NCI-H2196 treated with DMSO at 0.1 percent for 48 hours (cell line): ENCODE data around the gene ALG9.

Experiments
- DNase-seq: peaks from one replicate; lab custom pipeline; 2025; ENCODE audit not compliant: unreplicated experiment; lab: John Stamatoyannopoulos, UW

ALG9 gene

DNA sequence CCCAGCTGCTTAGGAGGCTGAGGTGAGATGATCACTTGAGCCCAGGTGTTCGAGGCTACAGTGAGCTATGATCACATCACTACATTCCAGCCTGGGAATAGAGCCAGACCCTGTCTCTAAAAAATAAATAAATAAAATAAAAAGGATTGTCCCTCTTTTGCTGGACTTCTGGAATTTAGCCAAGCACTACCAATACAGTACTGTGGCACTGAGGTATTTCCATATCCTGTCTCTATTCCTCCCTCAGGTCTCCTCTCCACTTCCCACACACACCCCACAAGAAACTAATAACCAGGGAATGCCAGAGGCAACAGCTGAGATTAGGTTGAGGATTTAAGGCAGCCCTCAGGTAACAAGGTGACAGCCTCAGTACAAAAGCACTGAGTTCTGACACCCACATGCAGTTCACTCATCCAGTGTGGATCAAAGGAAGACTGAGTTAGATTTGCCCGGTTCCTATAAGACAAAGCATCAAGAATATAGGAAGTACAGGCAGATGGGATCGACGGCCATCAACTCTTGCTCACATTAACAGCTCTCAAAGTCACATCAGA is 100.7 kb downstream of the ALG9 start:
- DNase-seq: peak; percentile 37

GRCh38 chr11:111766834-111767142 is 104.6 kb downstream of the ALG9 start:
- DNase-seq: no peak

- peak; percentile 59 for DNase-seq
These were observed 105.2 kb downstream of the ALG9 start, which contains the start of gene PPP2R1B for GRCh38 chr11:111765984-111766833. Gene PPP2R1B (minus strand): TSS chr11:111766389. CDS start chr11:111766361, 28 bp downstream.

DNA sequence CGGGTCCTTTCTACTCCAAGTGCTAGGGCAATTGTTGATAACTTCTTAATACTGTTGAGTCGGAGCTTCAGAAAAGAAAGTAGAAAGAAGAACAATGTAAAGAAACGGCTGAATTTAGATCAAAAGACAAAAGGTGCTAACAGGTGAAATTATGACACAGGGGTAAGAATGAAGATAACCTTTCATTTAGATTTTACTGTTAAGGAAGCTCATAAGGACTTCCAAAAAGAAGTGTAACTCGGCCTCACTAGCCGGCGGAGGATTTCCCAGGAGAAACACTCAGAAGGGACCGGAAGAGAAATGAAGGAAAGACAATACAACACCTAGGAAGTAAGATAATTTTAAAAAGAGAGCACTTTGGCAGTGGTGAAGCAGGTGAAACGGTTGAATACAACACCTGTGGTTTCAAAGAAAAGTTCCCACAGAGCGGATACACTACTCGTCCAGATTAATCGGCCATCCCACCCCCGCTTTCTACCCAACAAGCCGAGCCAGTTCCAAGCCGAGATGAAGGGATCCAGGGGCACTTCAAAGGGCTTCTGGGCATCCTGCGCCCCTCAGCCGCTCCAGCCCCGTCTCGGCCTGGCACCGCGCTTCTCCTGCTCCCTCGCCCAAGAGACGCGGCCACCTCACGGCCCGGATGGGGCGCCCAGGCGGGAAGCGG is 105.9 kb downstream of the ALG9 start:
- no peak for DNase-seq

GRCh38 chr11:111764621-111765020 is 106.8 kb downstream of the ALG9 start:
- DNase-seq: no peak

DNA sequence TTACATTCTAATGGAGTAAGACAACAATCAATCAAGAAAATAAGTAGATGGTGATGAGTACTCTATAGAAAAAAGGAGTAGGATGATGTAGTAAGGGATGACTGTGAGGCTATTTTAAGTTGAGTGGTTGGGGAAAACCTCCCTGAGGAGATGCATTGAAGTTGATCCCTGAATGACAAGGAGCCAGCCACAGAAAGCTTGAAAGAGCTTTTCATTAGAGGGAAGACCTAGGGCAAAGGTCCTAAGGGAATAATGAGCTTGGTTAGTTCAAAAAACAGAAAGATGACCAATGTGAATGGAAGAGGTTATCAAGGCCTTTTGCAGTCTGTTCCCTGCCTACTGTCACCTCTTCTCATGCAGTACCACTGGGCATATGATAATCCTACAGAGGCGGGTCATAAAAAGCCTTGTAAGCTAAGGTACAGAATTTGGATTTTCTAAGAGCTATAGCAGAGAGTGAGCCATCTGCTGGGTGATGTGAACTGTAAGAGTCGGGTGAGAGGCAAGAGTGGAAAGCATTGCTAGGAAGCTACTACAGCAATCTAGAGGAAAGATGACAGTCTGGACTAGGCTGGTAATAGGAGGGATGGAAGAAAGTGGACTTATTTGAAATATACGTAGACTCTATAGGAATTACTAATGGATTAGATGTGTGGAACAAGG is 108.3 kb downstream of the ALG9 start:
- no peak for DNase-seq

- no peak for DNase-seq
These were observed 108.9 kb downstream of the ALG9 start for GRCh38 chr11:111762526-111762925.

DNA sequence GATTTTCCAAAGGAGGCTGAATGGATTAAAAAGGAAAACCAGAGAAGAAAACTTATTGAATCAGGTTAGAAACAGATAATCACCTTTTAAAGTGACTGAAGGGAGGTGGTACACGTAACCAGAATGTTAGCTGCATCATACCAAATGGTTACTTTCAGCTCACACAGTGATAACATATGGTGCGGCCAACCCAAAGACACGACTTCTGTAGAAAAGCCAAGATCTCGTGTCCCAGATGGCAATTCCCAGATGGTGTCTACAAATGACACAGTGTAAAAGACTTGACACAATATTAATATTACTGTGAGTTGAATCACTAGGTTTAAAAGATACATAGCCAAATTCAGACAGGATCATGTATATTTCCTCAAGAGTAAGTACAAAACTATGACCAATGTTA is 110.3 kb downstream of the ALG9 start:
- DNase-seq: no peak

- no peak for DNase-seq
These were observed 111.5 kb downstream of the ALG9 start for GRCh38 chr11:111759778-111760407.

DNA sequence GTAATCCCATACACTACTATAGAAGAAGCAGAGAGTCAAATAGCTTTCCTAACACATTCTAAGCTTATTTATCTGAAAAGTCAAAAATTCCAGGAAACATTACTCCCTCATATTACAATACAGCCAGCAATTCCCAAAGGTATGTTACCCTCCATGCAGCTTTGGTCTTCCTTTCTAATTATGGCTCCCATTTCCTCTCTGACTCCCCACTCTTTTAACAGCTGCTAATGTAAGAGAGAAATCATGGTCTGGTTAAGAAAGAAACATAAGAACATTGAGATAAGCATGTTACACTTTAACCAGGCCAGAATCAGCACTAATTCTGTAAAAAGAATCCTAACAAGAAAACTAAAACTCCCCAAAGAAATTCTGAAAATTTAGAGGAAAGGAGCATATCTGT is 112.0 kb downstream of the ALG9 start:
- no peak for DNase-seq

DNA sequence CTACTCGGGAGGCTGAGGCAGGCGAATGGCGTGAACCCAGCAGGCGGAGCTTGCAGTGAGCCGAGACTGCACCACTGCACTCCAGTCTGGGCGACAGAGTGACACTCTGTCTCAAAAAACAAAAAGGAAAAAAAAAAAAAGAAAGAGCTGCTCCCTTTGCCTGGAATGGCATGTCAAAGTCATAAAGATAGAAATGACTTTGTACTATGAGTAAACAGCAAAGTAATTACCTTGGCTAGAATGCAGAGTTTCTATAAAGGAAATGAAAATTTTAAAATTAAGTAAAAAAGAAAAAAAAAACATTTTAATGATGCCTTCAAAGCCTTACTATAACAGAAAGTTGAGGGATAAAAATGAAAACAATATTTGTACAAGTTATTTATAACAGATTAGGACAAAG is 115.3 kb downstream of the ALG9 start:
- no peak for DNase-seq

DNA sequence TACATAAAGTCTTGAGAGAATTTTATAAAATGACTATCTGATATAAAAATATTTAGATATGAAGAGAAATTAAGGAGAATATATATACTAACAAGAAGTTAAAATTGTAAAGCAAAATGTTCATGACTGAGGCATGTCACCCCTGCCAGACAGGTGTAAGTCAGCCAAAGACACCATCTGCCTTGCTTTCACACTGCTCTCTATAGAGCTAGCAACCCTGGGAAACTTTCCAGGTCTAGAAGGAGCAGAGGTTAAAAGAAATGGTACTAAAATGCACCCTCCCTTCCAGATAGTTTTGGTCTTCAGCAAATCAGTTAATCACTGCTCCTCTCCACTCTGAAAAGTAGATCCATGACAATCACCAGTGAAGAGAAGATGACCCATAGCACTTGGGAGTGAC is 121.7 kb downstream of the ALG9 start:
- no peak for DNase-seq

GRCh38 chr11:111748035-111748804 is 123.2 kb downstream of the ALG9 start:
- no peak for DNase-seq

GRCh38 chr11:111745719-111746504 is 125.5 kb downstream of the ALG9 start:
- DNase-seq: no peak

DNA sequence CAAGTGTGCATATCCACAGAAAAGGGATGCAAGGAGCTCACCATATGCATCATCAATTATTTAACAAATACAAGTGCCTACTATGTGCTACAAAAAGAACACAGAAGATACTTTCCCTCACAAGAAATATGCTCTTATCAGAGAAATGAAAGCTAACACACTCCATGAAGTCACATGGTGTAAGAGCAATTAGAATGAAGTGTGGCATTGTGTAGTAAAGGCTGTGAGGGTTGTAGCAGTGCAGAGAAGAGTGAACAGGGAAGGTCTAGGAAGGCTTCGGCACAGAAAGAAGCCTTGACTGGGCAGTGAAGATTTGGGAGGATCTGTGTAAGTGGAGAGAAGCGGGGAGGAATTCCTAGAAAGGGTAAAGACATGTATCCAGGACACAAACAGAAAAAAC is 127.7 kb downstream of the ALG9 start:
- no peak for DNase-seq

GRCh38 chr11:111741751-111742150 is 129.6 kb downstream of the ALG9 start:
- no peak for DNase-seq

GRCh38 chr11:111739299-111739698 is 132.1 kb downstream of the ALG9 start:
- no peak for DNase-seq

GRCh38 chr11:111737444-111738210 is 133.8 kb downstream of the ALG9 start:
- no peak for DNase-seq
